GM21367 (cell line): ENCODE data around the gene SPATA13.

Experiments
- ATAC-seq: cut with Tn5 transposase; IDR thresholded peaks from one replicate; pipeline ENCODE4 v1.9.1; 2021; ENCODE audit not compliant: unreplicated experiment

Gene SPATA13

DNA sequence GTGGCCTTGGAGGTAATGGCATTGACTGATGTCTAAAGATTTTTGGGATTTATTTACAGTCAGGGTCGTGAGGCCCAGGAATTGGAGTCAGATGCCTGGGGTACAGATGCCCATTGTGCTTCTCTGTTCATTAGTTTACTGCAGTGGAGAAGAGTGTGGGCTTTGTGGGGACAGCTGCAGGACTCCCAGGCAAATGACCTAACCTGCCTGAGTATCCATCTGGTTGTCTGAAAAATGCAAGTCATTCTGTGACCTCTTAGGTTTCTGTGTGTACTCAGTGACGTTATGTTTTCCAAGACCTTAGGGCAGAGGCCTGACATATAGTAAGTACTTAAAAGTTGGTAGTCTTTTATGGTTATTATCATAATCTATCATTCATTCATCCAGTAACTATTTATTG is 60.5 kb downstream of the SPATA13 start:
- ATAC-seq, result no peak

DNA sequence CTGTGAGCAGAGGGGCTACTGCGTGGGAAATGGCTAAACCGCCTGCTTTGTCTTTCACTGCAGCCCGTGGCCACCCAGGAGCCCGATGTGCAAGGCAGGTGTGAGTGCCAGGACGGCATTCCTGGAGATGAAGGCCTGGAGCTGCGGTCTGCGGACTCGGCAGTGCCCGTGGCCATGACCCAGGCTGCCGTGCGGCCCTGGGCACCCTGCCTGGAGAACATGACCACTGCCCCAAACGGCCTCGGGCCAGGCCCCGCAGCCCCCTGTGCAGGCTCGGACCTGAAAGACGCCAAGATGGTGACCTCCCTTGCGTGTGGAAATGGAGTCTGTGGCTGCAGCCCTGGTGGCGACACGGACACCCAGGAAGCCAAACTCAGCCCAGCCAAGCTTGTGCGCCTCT is 62.2 kb downstream of the SPATA13 start:
- ATAC-seq, result no peak

DNA sequence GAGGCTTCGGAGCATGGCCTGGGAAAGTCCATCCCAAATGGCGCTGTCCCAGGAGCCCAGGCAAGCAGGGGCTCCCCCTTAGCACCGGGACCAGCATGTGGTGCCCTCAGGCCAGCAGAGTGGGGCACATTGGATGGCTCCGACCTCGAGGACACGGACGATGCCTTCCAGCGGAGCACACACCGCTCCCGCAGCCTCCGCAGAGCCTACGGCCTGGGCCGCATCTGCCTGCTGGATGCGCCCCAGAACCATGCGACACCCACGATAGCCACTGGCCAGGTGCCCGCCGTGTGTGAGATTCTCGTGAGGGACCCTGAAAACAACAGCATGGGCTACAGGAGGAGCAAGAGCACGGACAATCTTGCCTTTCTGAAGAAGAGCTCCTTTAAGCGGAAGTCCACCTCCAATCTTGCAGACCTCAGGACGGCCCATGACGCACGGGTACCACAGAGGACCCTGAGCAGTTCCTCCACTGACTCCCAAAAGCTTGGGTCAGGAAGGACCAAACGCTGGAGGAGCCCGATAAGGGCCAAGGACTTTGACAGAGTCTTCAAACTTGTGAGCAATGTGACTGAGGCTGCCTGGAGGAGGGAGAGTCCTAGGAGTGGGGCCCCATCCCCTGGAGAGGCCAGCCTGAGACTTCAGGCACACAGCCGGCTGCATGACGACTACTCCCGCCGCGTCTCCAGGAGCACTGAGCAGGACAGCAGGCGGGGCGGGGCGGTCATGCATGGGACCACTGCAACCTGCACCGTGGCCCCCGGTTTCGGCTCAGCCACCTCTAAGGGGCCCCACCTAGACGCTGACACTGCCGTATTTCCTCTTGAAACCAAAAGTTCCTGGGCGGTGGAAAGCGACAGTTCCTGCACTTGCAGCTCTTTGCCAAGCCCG is 63.1 kb downstream of the SPATA13 start:
- ATAC-seq, result no peak

DNA sequence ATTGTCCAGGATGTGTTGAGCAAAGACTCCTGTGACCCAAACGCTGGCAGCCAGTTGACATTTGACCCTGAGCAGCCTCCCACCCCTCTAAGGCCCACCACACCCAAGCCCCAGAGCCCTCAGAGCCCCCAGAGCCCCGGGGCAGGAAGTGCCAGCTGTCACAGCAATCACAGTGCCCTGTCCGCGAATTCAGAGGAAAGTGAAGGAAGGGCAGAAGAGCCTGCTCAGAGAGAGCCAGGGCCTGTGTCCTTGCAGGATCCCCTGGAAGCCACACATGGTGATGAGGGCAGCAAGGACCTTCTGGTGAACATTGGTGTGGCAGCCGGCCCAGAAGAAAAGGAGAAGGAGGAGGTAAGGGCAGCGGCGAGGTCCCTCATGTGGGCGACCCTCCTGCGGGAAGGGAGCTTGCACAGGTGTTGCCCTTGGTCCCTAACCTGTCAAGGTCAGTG is 63.7 kb downstream of the SPATA13 start:
- ATAC-seq, result no peak

DNA sequence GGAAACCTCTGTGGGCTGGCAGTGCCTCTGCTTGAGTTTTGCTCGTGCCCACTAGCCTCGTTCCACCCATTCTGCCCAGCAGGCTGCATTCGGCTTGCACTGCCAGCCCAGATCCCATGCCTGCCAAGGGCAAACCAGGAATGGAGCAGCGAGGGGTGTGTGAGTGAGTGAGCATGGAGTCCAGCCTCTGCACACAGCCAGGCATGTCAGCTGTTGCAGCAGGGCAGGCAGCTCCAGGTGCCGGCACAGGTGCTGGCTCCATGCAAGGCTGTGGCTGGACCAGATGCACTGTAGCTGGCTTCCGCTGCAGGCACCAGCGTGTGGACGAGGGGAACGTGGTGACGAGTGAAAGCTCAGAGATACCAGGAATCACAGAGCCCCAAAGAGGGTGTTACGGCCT is 64.5 kb downstream of the SPATA13 start:
- ATAC-seq, result no peak

DNA sequence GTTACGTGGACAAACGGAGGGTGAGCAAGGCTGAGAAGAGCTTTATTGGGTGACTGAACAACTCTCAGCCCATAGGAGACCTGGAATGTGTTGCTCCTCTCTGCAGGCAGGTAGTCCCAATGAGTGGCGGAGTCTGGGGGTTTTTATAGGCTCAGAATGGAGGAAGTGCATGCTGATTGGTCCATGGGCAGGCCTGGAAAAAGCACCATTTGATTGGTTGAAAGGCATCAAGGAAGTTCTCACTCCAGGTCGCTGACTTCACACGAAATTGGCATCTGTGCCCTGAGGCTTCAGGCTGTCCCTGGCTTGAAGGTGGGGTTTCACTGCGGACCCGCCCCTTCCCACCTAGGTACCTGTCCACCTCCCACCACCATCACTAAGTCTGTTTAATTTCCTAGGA is 65.4 kb downstream of the SPATA13 start:
- ATAC-seq, result no peak

DNA sequence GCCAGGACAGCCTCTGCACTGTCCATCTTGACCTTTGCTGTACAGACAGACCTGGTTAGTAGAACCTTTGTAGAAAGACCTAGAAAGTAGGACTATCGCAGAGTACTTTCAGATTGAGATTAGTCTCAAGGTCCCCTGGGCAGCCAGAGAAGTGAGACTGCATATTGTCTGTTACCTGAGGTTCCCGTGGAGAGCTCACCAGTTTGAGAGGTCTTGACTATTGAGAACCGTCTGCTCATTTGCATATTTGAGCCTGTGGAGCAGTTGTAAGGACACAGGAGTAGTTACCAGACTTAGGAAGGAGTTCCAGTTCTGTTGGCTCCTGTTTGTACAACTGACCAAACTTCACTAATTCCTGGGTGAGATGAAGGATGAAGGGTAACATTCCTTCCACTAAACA is 66.2 kb downstream of the SPATA13 start:
- ATAC-seq, result no peak

DNA sequence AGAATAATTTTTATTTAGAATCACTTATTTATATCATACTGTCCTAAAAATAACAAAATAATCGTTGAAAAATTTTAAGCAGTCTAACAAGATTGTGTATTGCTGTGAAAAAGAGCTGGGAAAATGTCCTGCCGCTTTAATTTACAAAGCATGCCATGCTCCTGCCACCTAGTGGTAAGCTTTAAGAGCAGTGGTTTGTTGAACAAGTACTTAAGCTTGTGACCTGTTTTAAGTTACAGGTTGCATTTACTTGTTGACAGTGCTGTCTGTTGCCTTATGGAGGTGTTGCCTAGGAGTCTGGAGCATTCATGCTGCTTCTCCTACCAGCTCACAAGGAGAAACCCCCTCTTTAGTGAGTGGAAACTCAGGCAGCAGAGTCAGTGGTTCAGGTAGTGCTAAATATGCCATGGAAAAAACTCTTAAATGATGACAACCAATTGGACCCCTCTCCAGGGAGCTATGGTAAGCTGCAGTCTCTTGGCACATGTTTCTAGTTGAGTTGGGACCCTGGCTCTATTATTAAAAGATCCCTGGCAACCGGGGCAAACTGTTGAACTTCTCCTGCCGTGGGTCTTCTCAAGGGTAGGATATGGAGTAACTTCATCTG is 68.4 kb downstream of the SPATA13 start:
- no peak for ATAC-seq

DNA sequence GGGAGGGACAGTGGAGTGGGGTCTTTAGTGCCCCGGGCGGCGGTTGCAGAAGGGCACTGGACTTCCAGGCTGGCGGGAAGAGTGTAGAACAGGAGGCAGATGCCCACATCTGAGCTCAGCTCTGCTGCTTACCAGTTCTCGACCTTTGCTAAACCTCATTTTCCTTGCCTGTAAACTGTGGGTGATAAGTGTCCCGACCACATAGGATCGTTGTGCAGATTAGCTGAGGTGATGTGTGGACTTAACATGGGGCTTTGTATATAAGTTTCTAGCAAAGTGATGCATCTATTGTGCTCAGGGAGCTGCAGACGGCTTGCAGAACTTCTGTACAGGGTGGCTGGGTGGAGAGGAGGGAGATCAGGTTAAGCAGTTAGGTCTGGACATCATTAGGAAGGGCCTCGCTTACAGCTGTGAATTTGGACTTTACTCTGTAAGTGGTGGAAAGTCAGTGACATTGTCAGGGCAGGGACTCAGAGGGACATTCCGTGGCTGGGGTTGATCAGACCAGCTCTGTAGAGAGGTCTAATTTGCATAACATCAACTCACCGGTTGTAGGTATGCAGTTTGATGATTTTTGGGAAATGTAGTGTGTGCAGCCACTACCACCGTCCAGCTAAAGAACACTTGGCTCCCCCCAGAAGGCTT is 70.0 kb downstream of the SPATA13 start:
- no peak for ATAC-seq

DNA sequence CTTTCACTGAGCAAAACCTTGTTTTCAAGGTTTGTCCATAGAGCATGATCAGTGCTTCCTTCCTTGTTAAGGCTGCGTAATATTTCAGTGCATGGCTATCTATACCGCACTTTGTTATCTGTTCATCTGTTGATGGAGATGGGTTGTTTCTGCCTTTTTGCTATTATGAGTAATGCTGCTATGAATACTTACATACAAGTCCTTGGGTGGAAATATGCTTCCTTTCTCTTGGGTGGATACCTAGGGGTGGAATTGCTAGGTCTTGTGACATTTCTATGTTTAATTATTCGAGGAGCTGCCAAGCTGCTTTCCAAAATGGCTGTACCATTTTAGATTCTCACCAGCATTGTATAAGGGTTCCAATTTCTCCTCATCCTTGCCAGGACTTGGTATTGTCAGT is 70.9 kb downstream of the SPATA13 start:
- ATAC-seq, result no peak

DNA sequence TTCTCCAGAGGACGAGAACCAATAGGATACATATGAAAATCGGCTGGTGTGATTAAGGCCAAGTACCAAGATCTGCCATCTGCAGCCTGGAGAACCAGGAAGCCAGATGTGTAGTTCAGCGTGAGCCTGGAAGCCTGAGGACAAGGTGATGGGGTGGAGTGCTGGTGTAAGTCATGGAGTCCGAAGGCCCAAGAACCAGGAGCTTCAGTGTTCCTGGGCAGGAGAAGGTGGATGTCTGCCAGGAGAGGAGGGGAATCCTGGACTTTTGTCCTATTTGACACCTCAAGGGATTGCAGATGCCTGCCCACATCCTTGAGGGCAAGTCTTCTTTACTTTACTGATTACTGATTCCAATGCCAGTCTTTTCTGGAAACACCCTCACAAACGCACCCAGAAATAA is 71.5 kb downstream of the SPATA13 start:
- ATAC-seq, result no peak

DNA sequence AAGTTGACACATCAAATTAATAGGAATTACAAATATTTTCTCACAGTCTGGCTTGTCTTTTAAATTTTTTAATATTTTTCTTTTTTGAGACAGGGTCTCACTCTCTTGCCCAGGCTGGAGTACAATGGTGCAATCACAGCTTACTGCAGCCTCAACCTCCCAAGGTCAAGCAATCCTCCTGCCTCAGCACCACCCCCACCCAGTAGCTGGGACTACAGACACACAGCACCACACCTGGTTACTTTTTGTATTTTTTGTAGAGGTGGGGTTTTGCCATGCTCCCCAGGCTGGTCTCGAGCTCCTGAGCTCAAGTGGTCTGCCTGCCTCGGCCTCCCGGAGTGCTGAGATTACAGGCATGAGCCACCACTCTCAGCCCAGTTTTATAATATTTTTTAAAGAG is 72.0 kb downstream of the SPATA13 start:
- ATAC-seq, result no peak

DNA sequence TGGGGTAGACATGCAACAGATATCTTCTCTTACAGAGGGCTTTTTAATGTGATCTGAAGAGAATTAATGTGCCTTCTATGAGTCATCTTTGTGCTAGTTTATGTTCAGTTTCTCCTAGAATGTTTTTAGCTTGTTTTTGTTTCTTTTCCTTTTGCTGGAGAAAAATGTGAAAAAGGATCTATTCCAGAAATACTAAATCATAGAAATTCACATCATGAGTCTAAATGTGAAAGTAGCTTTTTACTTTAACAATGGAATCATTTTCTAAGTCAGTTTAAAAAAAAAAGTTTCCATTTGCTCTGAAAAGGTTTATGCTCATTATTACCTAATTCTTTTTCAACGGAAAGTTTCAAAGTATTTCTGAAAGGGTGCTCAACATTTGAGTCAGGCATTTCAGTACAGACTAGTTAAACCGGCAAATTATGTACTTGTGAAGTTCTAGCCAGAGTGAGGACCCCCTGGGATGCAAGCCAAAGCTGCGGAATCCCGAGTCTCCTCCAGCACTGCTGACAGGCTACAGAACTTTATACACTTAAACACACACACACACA is 72.9 kb downstream of the SPATA13 start:
- ATAC-seq, result no peak

DNA sequence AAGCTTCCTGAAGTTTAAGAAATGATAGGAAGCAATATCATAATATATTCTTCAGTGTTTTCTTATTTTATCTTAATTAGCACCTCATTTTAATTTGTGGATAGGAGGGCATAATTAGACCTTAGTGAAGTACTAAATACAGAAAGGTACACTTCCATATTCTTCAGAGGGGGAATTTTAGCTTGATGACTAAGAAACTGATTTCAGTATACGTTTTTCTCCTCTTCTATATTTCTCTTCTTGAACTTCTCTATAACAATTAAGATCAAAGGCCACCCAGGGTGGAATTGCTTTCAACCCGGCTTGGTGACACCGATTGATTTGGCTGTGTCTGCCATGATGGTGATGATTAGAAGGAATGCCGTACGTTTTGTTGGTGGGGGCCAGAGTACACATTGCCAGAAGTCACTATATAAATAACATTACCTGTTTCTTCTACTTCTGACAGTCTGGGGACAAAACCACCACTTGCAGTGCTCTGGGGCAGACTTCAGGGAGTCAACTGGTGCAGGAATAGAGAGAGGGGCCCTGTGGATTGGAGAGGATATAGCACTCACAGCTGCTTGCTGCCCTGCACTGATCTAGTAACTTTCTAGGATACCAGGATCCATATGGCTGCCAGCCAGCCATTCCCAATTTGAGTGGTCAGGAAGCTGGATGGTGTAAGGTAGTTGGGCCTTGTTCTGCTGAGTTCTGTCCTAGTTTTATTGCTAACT is 73.8 kb downstream of the SPATA13 start:
- no peak for ATAC-seq

DNA sequence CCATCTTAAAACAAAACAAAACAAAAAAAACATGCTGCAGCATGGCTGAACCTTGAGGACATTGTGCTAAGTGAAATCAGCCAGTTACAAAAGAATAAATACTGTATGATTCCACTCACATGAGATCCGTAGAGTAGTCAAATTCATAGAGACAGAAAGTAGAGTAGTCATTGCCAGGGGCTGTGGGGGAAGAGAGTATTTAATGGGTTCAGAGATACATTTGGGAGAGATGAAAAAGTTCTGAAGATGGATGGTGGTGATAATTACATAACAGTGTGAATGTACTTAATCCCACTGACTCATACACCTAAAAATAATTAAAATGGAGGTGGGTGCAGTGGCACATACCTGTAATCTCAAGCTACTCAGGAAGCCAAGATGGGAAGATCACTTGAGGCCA is 76.8 kb downstream of the SPATA13 start:
- no peak for ATAC-seq

DNA sequence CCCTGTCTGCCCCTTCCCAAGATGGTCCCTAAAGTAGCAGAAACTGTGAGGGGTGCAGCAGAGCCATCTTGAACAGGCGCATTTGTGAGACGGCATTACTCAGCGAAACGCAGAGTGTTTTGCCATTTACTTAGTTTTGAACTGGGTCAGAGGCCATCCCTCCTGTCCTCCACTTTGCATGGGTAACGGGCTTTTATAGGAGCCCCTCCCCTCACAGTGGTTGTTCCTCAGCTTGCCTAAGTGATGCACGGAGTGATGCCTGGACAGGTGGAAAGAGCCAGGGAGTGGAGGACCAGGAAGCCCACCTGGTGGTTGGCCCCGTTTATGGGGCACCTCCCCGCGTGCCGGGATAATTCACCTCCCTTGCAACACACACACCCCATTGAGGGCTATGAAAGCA is 80.8 kb downstream of the SPATA13 start:
- no peak for ATAC-seq

DNA sequence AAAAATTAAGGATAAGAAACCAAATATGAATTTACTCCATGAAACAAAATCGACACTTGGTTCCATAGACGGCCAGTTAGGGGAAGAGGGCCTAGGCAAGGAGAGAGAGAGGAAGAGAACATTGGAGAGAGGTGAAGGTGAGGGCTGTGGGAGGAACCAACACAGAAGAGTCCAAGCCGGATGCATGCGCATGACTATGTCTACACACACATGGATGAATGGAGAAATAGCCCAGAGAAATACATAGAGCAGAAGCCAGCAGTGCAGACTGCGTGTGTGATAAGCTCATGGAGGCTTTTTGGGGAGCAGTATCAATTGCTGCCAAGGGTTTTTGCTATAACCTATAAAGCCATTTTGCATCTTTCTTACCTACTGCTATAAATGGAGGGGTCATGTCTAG is 81.6 kb downstream of the SPATA13 start:
- no peak for ATAC-seq

DNA sequence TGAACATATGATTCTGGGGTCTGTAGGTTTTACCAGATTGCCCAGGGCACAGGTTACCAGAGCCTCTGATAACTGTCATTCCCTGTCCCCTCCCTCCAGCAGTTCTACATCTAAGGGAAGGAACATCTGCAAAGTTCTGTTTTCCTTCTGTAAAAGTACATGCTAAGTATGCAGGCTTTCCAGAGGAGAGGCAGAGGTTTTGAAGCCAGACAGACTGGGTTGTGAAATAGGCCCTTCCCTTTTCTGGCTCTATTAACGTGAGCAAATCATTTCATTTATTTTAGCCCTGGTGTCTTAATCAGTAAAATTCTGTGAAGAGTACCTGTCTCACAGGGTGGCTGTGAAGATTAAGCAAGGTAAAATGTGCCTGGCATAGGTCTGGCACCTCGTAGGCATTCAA is 82.8 kb downstream of the SPATA13 start:
- no peak for ATAC-seq

DNA sequence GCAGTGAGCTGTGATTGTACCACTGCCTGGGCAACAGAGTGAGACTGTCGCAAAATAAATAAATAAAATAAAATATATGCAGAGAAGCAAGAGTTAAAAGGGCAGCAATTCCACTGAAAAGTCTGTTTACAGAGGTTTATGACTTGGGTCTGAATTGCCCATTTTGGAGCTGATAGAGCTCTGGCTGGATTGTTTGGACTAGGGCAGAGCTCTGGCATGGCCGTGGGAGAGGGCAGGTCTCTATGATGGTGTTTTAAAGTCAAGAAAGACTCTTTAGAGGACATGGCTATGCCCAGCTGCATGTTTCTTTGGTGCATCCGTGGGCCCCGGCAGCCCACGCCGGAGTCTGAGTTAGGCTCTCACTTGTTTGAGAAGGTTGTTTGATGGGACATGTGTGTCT is 84.3 kb downstream of the SPATA13 start:
- ATAC-seq, result no peak

DNA sequence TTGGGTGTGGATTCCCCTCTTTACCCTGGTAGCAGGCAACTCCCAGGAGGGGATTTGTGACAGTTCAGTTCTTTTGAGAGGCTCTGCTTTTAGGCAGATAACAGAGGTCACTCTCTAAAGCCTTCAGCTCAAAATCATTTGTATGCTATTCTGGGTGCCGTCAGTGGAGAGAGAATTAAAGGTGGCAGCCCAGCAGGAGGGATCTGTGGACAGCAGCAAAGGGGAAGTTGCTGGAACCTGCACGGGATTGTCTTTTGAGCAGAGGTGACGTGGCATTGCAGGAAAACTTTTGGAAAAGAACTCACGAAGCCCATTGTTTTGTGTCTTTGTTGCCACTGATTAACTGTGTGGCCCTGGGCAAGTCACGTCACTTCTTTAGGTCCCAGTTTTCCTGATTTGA is 86.5 kb downstream of the SPATA13 start:
- no peak for ATAC-seq

DNA sequence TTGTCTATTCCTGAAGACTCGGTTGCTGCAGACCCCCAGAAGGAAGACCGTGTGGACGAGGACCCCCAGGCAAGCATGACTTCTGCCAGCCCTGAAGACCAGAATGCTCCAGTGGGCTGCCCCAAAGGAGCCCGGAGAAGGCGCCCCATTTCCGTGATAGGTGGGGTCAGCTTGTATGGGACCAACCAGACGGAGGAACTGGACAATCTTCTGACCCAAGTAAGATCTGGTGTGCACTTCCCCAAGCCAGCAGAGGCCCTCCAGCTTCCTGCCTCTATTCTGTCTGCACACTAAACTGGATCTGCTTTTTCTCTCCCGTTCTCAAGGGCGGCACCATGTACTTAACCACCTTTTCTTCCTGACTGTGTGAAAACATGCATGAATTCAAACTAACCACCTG is 89.1 kb downstream of the SPATA13 start:
- no peak for ATAC-seq
